Measurements from ENCODE around the gene OR4K13.

Gene OR4K13

GRCh38 chr14:20035938-20036337 is at the start of gene OR4K13:
OR4K13 (minus strand) TSS chr14:20036038; CDS start chr14:20034758, 1,280 bp downstream.
- DNase-seq: no peak

GRCh38 chr14:20059745-20060144 is 23.9 kb upstream of the OR4K13 start, which contains the start of gene OR4L1:
OR4L1 (plus strand) TSS chr14:20060045; CDS start chr14:20060045, 0 bp downstream.
- no peak for DNase-seq

GRCh38 chr14:20048202-20048601 is 12.4 kb upstream of the OR4K13 start:
- no peak for DNase-seq

- no peak for DNase-seq
These were observed 8.4 kb upstream of the OR4K13 start for GRCh38 chr14:20044243-20044642.

GRCh38 chr14:20035449-20035848 is 389 bp downstream of the OR4K13 start:
- no peak for DNase-seq

- DNase-seq: no peak
These were observed 4.8 kb downstream of the OR4K13 start for GRCh38 chr14:20031058-20031457.

GRCh38 chr14:20019257-20019865 is 16.5 kb downstream of the OR4K13 start, which contains the start of gene OR4K14:
OR4K14 (minus strand) TSS chr14:20019307; CDS start chr14:20015193, 4,114 bp downstream.
- DNase-seq: no peak

GRCh38 chr14:20008156-20008555 is 27.7 kb downstream of the OR4K13 start:
- DNase-seq: no peak

GRCh38 chr14:20002319-20002718 is 33.5 kb downstream of the OR4K13 start:
- no peak for DNase-seq

- DNase-seq: no peak
These were observed 34.0 kb downstream of the OR4K13 start, which contains the start of gene OR4Q2 for GRCh38 chr14:20001863-20002262. OR4Q2 (plus strand) TSS chr14:20002163.

GRCh38 chr14:19993438-19993837 is 42.4 kb downstream of the OR4K13 start:
- no peak for DNase-seq
